Measurements from ENCODE around the gene SLC7A9. TPM values are rescaled to one million over a fixed set of nuclear protein-coding genes. Genes with fewer than 3 reads are reported as not detected.
"Not testable (repeated sequence)": the region's sequence is repeated elsewhere in the genome, so short reads cannot be mapped to it uniquely, and the experiment has no call there.

SLC7A9 gene
- polyA plus RNA-seq, 1 donor from 2014 or later: 2.5 TPM

GRCh38 chr19:32869966-32870573, 503 bp upstream of the SLC7A9 start:
- no peak overlapping the region for H3K9ac ChIP-seq (ENCODE audit: low read length)
- no peaks in the 10 kb centered on the region for H4K20me1 ChIP-seq (ENCODE audit: insufficient read depth)
- H3K9me2 ChIP-seq (ENCODE audit: insufficient read depth, low read length): no peaks in the 10 kb centered on the region
- no peak overlapping the region for H3K27ac ChIP-seq (ENCODE audit: low read length)
- H3K9me3 ChIP-seq (ENCODE audit: low read length): no peaks in the 10 kb centered on the region
- H3F3A ChIP-seq (ENCODE audit: insufficient read depth, low read length, poor library complexity, severe bottlenecking): no peaks in the 10 kb centered on the region
- no peak overlapping the region for H2AFZ ChIP-seq (ENCODE audit: low read depth, low read length)
- no peaks in the 10 kb centered on the region for H3K27me3 ChIP-seq (ENCODE audit: insufficient read depth, low read depth, low read length)
- no peaks in the 10 kb centered on the region for H3K79me2 ChIP-seq (replicated peaks; ENCODE audit: insufficient read depth, low read length)
- no peaks in the 10 kb centered on the region for H3K36me3 ChIP-seq (ENCODE audit: insufficient read depth, low read length)
- TF ChIP-seq REST (IDR thresholded peaks at IDR 0.05; ENCODE audit: borderline replicate concordance) (no peak), CTCF (IDR thresholded peaks at IDR 0.05; ENCODE audit: poor library complexity, severe bottlenecking) (no peak), SMC3 (conservative IDR thresholded peaks at IDR 0.05; ENCODE audit: poor library complexity) (no peak), EZH2 (IDR thresholded peaks at IDR 0.05; ENCODE audit: borderline replicate concordance, insufficient read depth, low read length, poor library complexity, severe bottlenecking) (no peak), RAD21 (conservative IDR thresholded peaks at IDR 0.05) (no peak), POLR2AphosphoS5 (IDR thresholded peaks at IDR 0.05) (no peak), MXI1 (conservative IDR thresholded peaks at IDR 0.05; ENCODE audit: poor library complexity, severe bottlenecking) (no peak), EP300 (conservative IDR thresholded peaks at IDR 0.05; ENCODE audit: poor library complexity, severe bottlenecking) (no peak), TAF1 (IDR thresholded peaks at IDR 0.05; ENCODE audit: low read depth) (no peak)
- no peak overlapping the region for H3K4me2 ChIP-seq (ENCODE audit: low read length)
- no peak overlapping the region for H3K4me3 ChIP-seq (ENCODE audit: low read length)

- Histone ChIP-seq H3K27me3 (ENCODE audit: insufficient read depth, low read depth, low read length) (no peaks in the 10 kb centered on the region), H3K9me2 (ENCODE audit: insufficient read depth, low read length) (no peaks in the 10 kb centered on the region), H3K36me3 (ENCODE audit: insufficient read depth, low read length) (no peaks in the 10 kb centered on the region), H3F3A (ENCODE audit: insufficient read depth, low read length, poor library complexity, severe bottlenecking) (no peaks in the 10 kb centered on the region), H3K27ac (ENCODE audit: low read length) (no peak overlapping the region), H4K20me1 (ENCODE audit: insufficient read depth) (no peaks in the 10 kb centered on the region), H3K79me2 (replicated peaks; ENCODE audit: insufficient read depth, low read length) (no peaks in the 10 kb centered on the region), H2AFZ (ENCODE audit: low read depth, low read length) (no peak overlapping the region), H3K9ac (ENCODE audit: low read length) (no peak overlapping the region), H3K4me3 (ENCODE audit: low read length) (no peak overlapping the region), H3K9me3 (ENCODE audit: low read length) (no peaks in the 10 kb centered on the region), H3K4me2 (ENCODE audit: low read length) (no peak overlapping the region)
- TF ChIP-seq POLR2AphosphoS5 (IDR thresholded peaks at IDR 0.05): no peak
- TF ChIP-seq MXI1 (conservative IDR thresholded peaks at IDR 0.05; ENCODE audit: poor library complexity, severe bottlenecking): no peak
- no peak for TF ChIP-seq RAD21 (conservative IDR thresholded peaks at IDR 0.05)
- no peak for TF ChIP-seq REST (IDR thresholded peaks at IDR 0.05; ENCODE audit: borderline replicate concordance)
- TF ChIP-seq TAF1 (IDR thresholded peaks at IDR 0.05; ENCODE audit: low read depth): no peak
- no peak for TF ChIP-seq EP300 (conservative IDR thresholded peaks at IDR 0.05; ENCODE audit: poor library complexity, severe bottlenecking)
- no peak for TF ChIP-seq SMC3 (conservative IDR thresholded peaks at IDR 0.05; ENCODE audit: poor library complexity)
- TF ChIP-seq EZH2 (IDR thresholded peaks at IDR 0.05; ENCODE audit: borderline replicate concordance, insufficient read depth, low read length, poor library complexity, severe bottlenecking): no peak
- TF ChIP-seq CTCF (IDR thresholded peaks at IDR 0.05; ENCODE audit: poor library complexity, severe bottlenecking): no peak
These were observed 1.2 kb downstream of the SLC7A9 start for GRCh38 chr19:32868206-32868950.

GRCh38 chr19:32867436-32867835, 2.1 kb downstream of the SLC7A9 start:
- not testable (repeated sequence) for H3K27me3 ChIP-seq (ENCODE audit: insufficient read depth, low read depth, low read length); H3K4me2 ChIP-seq (ENCODE audit: low read length); H3K79me2 ChIP-seq (replicated peaks; ENCODE audit: insufficient read depth, low read length); H4K20me1 ChIP-seq (ENCODE audit: insufficient read depth); H2AFZ ChIP-seq (ENCODE audit: low read depth, low read length); H3K9me2 ChIP-seq (ENCODE audit: insufficient read depth, low read length); H3K9me3 ChIP-seq (ENCODE audit: low read length); H3K27ac ChIP-seq (ENCODE audit: low read length); H3K9ac ChIP-seq (ENCODE audit: low read length); H3K4me3 ChIP-seq (ENCODE audit: low read length); H3K36me3 ChIP-seq (ENCODE audit: insufficient read depth, low read length); H3F3A ChIP-seq (ENCODE audit: insufficient read depth, low read length, poor library complexity, severe bottlenecking)

All from neural cell (in vitro differentiated cells).